DND-41 (cell line): ENCODE results near the gene DST.

ENCODE experiments used
- ATAC-seq: fragments of 200-7000 bp; cut with Tn5 transposase; 3 replicates; pipeline ENCODE4 v1.9.1; 2021; ENCODE audit warnings: low read depth; ENCODE audit not compliant: insufficient read depth
- DNase-seq: peaks from one replicate; pipeline ENCODE4 v3.0.0-alpha.2; 2020
- H2AFZ ChIP-seq: 2 replicates; pipeline ENCODE4 v1.6.0; 2012; ENCODE audit warnings: low read depth, low read length
- H3K27ac ChIP-seq: 2 replicates; pipeline ENCODE4 v1.5.1; 2012; ENCODE audit warnings: low read length, inconsistent platforms
- H3K27me3 ChIP-seq: fragments of 200-600 bp; sonication (generic); 2 replicates; pipeline ENCODE4 v1.6.0; 2012; ENCODE audit warnings: low read length, mild to moderate bottlenecking, inconsistent platforms; ENCODE audit not compliant: insufficient read depth, poor library complexity
- H3K36me3 ChIP-seq: 2 replicates; pipeline ENCODE4 v1.5.1; 2012; ENCODE audit warnings: low read length, inconsistent platforms; ENCODE audit not compliant: insufficient read depth
- H3K4me1 ChIP-seq: 2 replicates; pipeline ENCODE4 v1.5.1; 2012; ENCODE audit warnings: mild to moderate bottlenecking, low read length; ENCODE audit not compliant: insufficient read depth
- H3K4me2 ChIP-seq: 2 replicates; pipeline ENCODE4 v1.6.0; 2012; ENCODE audit warnings: mild to moderate bottlenecking, moderate library complexity, low read length, inconsistent platforms; ENCODE audit not compliant: insufficient read depth
- H3K4me3 ChIP-seq, 2 experiments: fragments of 200-600 bp in 1 of 2; shearing (Covaris generic) in 1 of 2; 2 replicates each; pipeline ENCODE4 v1.5.1; 2012 to 2016; ENCODE audit warnings: inconsistent platforms in 2 of 2, low read length in 2 of 2, mild to moderate bottlenecking in 2 of 2, low read depth in 1 of 2, moderate library complexity in 1 of 2
- H3K79me2 ChIP-seq: 2 replicates; pipeline ENCODE4 v1.6.0; 2012; ENCODE audit warnings: low read length, inconsistent platforms; ENCODE audit not compliant: insufficient read depth
- H3K9ac ChIP-seq: 2 replicates; pipeline ENCODE4 v1.6.0; 2012; ENCODE audit warnings: low read depth, mild to moderate bottlenecking, inconsistent platforms, low read length, moderate library complexity
- H3K9me3 ChIP-seq: 2 replicates; pipeline ENCODE4 v1.5.1; 2012; ENCODE audit warnings: low read length, moderate library complexity, mild to moderate bottlenecking, inconsistent platforms; ENCODE audit not compliant: insufficient read depth, severe bottlenecking
- H4K20me1 ChIP-seq: 2 replicates; pipeline ENCODE4 v1.6.0; 2012; ENCODE audit warnings: low read length; ENCODE audit not compliant: insufficient read depth
- CTCF ChIP-seq: IDR thresholded peaks from 2 replicates; pipeline ENCODE4 v1.5.1; 2012; ENCODE audit warnings: borderline replicate concordance, low read length, moderate library complexity, mild to moderate bottlenecking; ENCODE audit not compliant: poor library complexity, severe bottlenecking; ENCODE audit errors: extremely low read depth
- EZH2 ChIP-seq: IDR thresholded peaks from 3 replicates; pipeline ENCODE4 v1.6.1; 2012; ENCODE audit warnings: borderline replicate concordance, low read depth, mild to moderate bottlenecking, moderate library complexity, low read length, inconsistent platforms; ENCODE audit not compliant: severe bottlenecking

DST gene

DNA sequence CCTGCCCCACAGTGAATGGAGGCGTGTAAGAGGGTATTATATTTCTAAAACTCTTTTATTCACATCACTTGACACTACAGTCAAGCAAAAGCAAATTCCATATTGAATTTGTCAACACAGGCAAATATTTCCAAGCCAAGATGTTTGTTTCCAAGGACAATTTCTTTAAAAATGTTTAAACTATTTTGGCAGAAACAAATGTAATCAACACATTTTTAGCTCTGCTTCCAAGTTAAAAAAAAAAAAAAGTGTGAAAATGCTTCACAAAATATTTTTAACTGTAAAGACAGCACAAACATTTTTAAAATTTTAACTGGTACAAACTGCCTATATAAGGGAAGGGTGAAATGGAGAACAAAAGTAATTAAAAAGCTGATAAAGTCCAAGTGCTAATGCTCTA, 44.9 kb upstream of the DST start:
- H3K9me3 ChIP-seq = no peaks in the 10 kb centered on the region
- TF ChIP-seq EZH2 (no peak), CTCF (no peak)
- DNase-seq = no peak
- no peak overlapping the region for H3K27ac ChIP-seq
- H3K4me2 ChIP-seq = no peak overlapping the region
- ATAC-seq = no peak
- H3K27me3 ChIP-seq = no peaks in the 10 kb centered on the region
- no peak overlapping the region for H3K9ac ChIP-seq
- H3K36me3 ChIP-seq = no peaks in the 10 kb centered on the region
- H4K20me1 ChIP-seq = no peaks in the 10 kb centered on the region
- H3K4me1 ChIP-seq = no peaks in the 10 kb centered on the region
- H2AFZ ChIP-seq = no peak overlapping the region
- H3K4me3 ChIP-seq = no peak overlapping the region
- no peaks in the 10 kb centered on the region for H3K79me2 ChIP-seq

DNA sequence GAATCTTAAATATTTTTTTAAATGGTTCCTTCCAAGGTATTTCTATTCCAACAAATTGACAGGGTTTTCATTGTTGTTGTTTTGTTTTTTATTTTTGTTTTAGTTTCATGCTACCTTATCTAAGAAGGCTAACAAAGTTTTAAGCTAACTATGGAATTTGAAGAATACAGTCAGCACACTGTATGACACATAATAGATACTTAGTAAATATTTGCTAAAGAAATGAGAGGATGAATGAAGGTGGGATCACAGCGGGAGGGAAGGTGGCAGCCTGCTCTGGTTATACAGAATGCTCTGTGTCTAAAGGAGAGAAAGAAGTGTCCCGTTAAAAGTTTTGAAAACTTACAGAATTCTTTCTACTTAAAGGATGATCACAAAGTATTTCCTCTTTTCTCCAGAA, 43.7 kb upstream of the DST start:
- no peak overlapping the region for H2AFZ ChIP-seq
- no peaks in the 10 kb centered on the region for H3K9me3 ChIP-seq
- no peaks in the 10 kb centered on the region for H3K36me3 ChIP-seq
- no peaks in the 10 kb centered on the region for H3K79me2 ChIP-seq
- H3K4me1 ChIP-seq = no peaks in the 10 kb centered on the region
- no peaks in the 10 kb centered on the region for H4K20me1 ChIP-seq
- TF ChIP-seq CTCF = no peak
- TF ChIP-seq EZH2 = no peak
- DNase-seq (no peak), ATAC-seq (no peak)
- no peak overlapping the region for H3K27ac ChIP-seq
- no peak overlapping the region for H3K9ac ChIP-seq
- H3K4me3 ChIP-seq = no peak overlapping the region
- H3K27me3 ChIP-seq = no peaks in the 10 kb centered on the region
- no peak overlapping the region for H3K4me2 ChIP-seq

GRCh38 chr6:56685994-56686393, 43.3 kb upstream of the DST start:
- TF ChIP-seq EZH2 = no peak
- TF ChIP-seq CTCF = no peak
- ATAC-seq (no peak), DNase-seq (no peak)
- Histone ChIP-seq H3K4me2 (no peak overlapping the region), H4K20me1 (no peaks in the 10 kb centered on the region), H3K9me3 (no peaks in the 10 kb centered on the region), H3K36me3 (no peaks in the 10 kb centered on the region), H3K27me3 (no peaks in the 10 kb centered on the region), H2AFZ (no peak overlapping the region), H3K4me3 (no peak overlapping the region), H3K9ac (no peak overlapping the region), H3K27ac (no peak overlapping the region), H3K4me1 (no peaks in the 10 kb centered on the region), H3K79me2 (no peaks in the 10 kb centered on the region)

- DNase-seq (no peak), ATAC-seq (no peak)
- H3K9me3 ChIP-seq = no peaks in the 10 kb centered on the region
- H3K27ac ChIP-seq = no peak overlapping the region
- no peak overlapping the region for H3K9ac ChIP-seq
- H3K4me1 ChIP-seq = no peaks in the 10 kb centered on the region
- H3K27me3 ChIP-seq = no peaks in the 10 kb centered on the region
- no peaks in the 10 kb centered on the region for H4K20me1 ChIP-seq
- no peak overlapping the region for H3K4me2 ChIP-seq
- H3K4me3 ChIP-seq = no peak overlapping the region
- TF ChIP-seq CTCF (no peak), EZH2 (no peak)
- H3K79me2 ChIP-seq = no peaks in the 10 kb centered on the region
- no peak overlapping the region for H2AFZ ChIP-seq
- H3K36me3 ChIP-seq = no peaks in the 10 kb centered on the region
Observed at GRCh38 chr6:56685102-56685733, 42.5 kb upstream of the DST start.
